Mucosa of descending colon (tissue), 3 donors: ENCODE measurements around the gene TNIK. TPM values are rescaled to one million over a fixed set of nuclear protein-coding genes. Genes with fewer than 3 reads are reported as not detected.

Experiments used
- ATAC-seq: fragments of 200-7000 bp; cut with Tn5 transposase; one replicate; pipeline ENCODE4 v1.9.1; 2020; ENCODE audit warnings: mild to moderate bottlenecking, moderate library complexity
- DNase-seq, 3 donors: peaks; one replicate each; pipeline ENCODE4 v3.0.0-alpha.2; 2020
- H3K36me3 ChIP-seq: fragments of 200-600 bp; one replicate; pipeline ENCODE4 v1.8.0; 2021; ENCODE audit warnings: low read depth, mild to moderate bottlenecking
- H3K4me1 ChIP-seq: fragments of 200-600 bp; one replicate; pipeline ENCODE4 v1.8.0; 2021; ENCODE audit warnings: low read depth, mild to moderate bottlenecking
- H3K4me3 ChIP-seq: fragments of 200-600 bp; one replicate; pipeline ENCODE4 v1.8.0; 2021; ENCODE audit warnings: mild to moderate bottlenecking
- H3K9me3 ChIP-seq: fragments of 200-600 bp; one replicate; pipeline ENCODE4 v1.8.0; 2021; ENCODE audit warnings: mild to moderate bottlenecking
- CTCF ChIP-seq: fragments of 200-600 bp; IDR thresholded peaks from one replicate; pipeline ENCODE4 v1.8.0; 2022; ENCODE audit warnings: antibody characterized with exemption, mild to moderate bottlenecking
- intact Hi-C, 2 donors: fragments of 100-400 bp; cut with DNase I in 1 of 2; cut with micrococcal nuclease in 1 of 2; formaldehyde crosslinking; loops; one replicate each; pipeline versions ENCODE4 v1.11.0 to v1.11.1; 2022; cut with DNase I, micrococcal nuclease
- total RNA-seq, 3 donors: library from RNA; stranded (reverse); fragmentation: NEBNext Ultra II Directional in 2 of 3; extraction: Animal tissue kit (Norgen Biotek cat#: 25700) in 2 of 3; gene quantifications; one replicate each; pipeline versions ENCODE4 v1.2.1 to v1.2.4, GENCODE V29; 2021 to 2023
- donor health status: DM: no; HTN: no; CAD: no; lungs with moderate emphysema.
- donor health status: DM: no; HTN: no; CAD: no.
- donor health status: DM: no; HTN: yes; CAD: no.

The TNIK gene
- total RNA-seq, 3 donors from 2014 or later, result 27.2 to 33.0 (median 28.0) TPM

- no peak for TF ChIP-seq CTCF
- peaks cover 4% of the 10 kb centered on the region for H3K4me1 ChIP-seq
- no peak for ATAC-seq
Measured at GRCh38 chr3:171264758-171265157, 195.4 kb downstream of the TNIK start.

GRCh38 chr3:171262431-171262830 is 197.8 kb downstream of the TNIK start:
- ATAC-seq (no peak), DNase-seq (no peak)
- intact Hi-C loops, result no loop called here
- Histone ChIP-seq H3K9me3 (no peaks in the 10 kb centered on the region), H3K36me3 (no peaks in the 10 kb centered on the region), H3K4me1 (peaks cover 4% of the 10 kb centered on the region), H3K4me3 (no peak overlapping the region)
- no peak for TF ChIP-seq CTCF

More at GRCh38 chr3:171264758-171265157, 195.4 kb downstream of the TNIK start:
- no peaks in the 10 kb centered on the region for H3K36me3 ChIP-seq
- H3K9me3 ChIP-seq, result no peaks in the 10 kb centered on the region
- no peak overlapping the region for H3K4me3 ChIP-seq
- intact Hi-C loops, result no loop called here
- DNase-seq, result no peak

GRCh38 chr3:171261487-171261886 is 198.7 kb downstream of the TNIK start:
- intact Hi-C loops, result no loop called here
- ATAC-seq (peak; percentile 96), DNase-seq (peak in 2 of 3 donors; percentile 38 to 39)

GRCh38 chr3:171260899-171261298 is 199.3 kb downstream of the TNIK start:
- intact Hi-C loops, result no loop called here
- peak; percentile 18 for ATAC-seq
- no peak for DNase-seq
- peaks cover 4% of the 10 kb centered on the region for H3K4me1 ChIP-seq
- no peak for TF ChIP-seq CTCF
- H3K4me3 ChIP-seq, result no peak overlapping the region
- H3K36me3 ChIP-seq, result no peaks in the 10 kb centered on the region
- no peaks in the 10 kb centered on the region for H3K9me3 ChIP-seq

More at GRCh38 chr3:171261487-171261886, 198.7 kb downstream of the TNIK start:
- H3K4me3 ChIP-seq, result no peak overlapping the region
- no peaks in the 10 kb centered on the region for H3K36me3 ChIP-seq
- H3K4me1 ChIP-seq, result peaks cover 4% of the 10 kb centered on the region
- no peak for TF ChIP-seq CTCF
- H3K9me3 ChIP-seq, result no peaks in the 10 kb centered on the region

GRCh38 chr3:171260466-171260865 is 199.7 kb downstream of the TNIK start:
- no peaks in the 10 kb centered on the region for H3K9me3 ChIP-seq
- H3K4me3 ChIP-seq, result no peak overlapping the region
- ATAC-seq (no peak), DNase-seq (no peak)
- TF ChIP-seq CTCF, result no peak
- H3K36me3 ChIP-seq, result no peaks in the 10 kb centered on the region
- intact Hi-C loops, result no loop called here
- peaks cover 4% of the 10 kb centered on the region for H3K4me1 ChIP-seq

- Histone ChIP-seq H3K4me3 (no peak overlapping the region), H3K36me3 (no peaks in the 10 kb centered on the region), H3K9me3 (no peaks in the 10 kb centered on the region), H3K4me1 (peaks cover 4% of the 10 kb centered on the region)
- no peak for DNase-seq
- ATAC-seq, result no peak
- no peak for TF ChIP-seq CTCF
- intact Hi-C loops, result no loop called here
Measured at GRCh38 chr3:171258316-171258715, 201.9 kb downstream of the TNIK start.
